Esophagus squamous epithelium (tissue), 4 donors: ENCODE results near the gene EPS8L1.

ENCODE experiments used
- CTCF ChIP-seq, 6 experiments: fragments of 450-650 bp in 4 of 6; fragments of 200-600 bp in 2 of 6; sonication (generic) in 2 of 6; IDR thresholded peaks; one replicate each; pipeline ENCODE4 v1.5.1; 2016 to 2019; ENCODE audit warnings: antibody characterized with exemption in 6 of 6, mild to moderate bottlenecking in 4 of 6, moderate library complexity in 4 of 6
- POLR2A ChIP-seq, 4 donors: fragments of 450-650 bp; IDR thresholded peaks; one replicate each; pipeline ENCODE4 v1.6.1; 2017; ENCODE audit warnings: antibody characterized with exemption in 4 of 4, mild to moderate bottlenecking in 4 of 4, moderate library complexity in 3 of 4

GRCh38 chr19:55042344-55042678, 33.4 kb upstream of the EPS8L1 start:
- TF ChIP-seq CTCF (IDR thresholded peaks at IDR 0.05) (no peak), POLR2A (IDR thresholded peaks at IDR 0.05) (no peak)
